Thymus (tissue), 14 donors: ENCODE data around the gene OR1L1. TPM values are rescaled to one million over a fixed set of nuclear protein-coding genes. Genes with fewer than 3 reads are reported as not detected.
A peak's percentile ranks its signal among the peaks of the same experiment; 100 is the strongest.

ENCODE experiments used
- DNase-seq, 9 donors: peaks; one replicate each; pipeline ENCODE4 v3.0.0-alpha.2; 2013; ENCODE audit warnings: low spot score in 9 of 9, low read depth in 6 of 9, missing footprints in 1 of 9
- H3K27ac ChIP-seq, 2 donors: one replicate each; pipeline ENCODE4 v1.5.1; 2013; ENCODE audit warnings: control low read depth in 1 of 2, low read depth in 1 of 2, low read length in 1 of 2, mild to moderate bottlenecking in 1 of 2, moderate library complexity in 1 of 2
- H3K27me3 ChIP-seq, 2 donors: one replicate each; pipeline ENCODE4 v1.5.1; 2013; ENCODE audit warnings: low read length in 1 of 2; ENCODE audit not compliant: control insufficient read depth in 2 of 2, insufficient read depth in 1 of 2
- H3K36me3 ChIP-seq, 2 donors: one replicate each; pipeline ENCODE4 v1.5.1; 2013; ENCODE audit warnings: low read length in 1 of 2, mild to moderate bottlenecking in 1 of 2, moderate library complexity in 1 of 2; ENCODE audit not compliant: control insufficient read depth in 2 of 2, insufficient read depth in 2 of 2
- H3K4me1 ChIP-seq, 2 donors: one replicate each; pipeline ENCODE4 v1.5.1; 2013; ENCODE audit warnings: low read length in 2 of 2; ENCODE audit not compliant: control insufficient read depth in 2 of 2, insufficient read depth in 2 of 2
- H3K4me3 ChIP-seq, 2 donors: one replicate each; pipeline ENCODE4 v1.5.1; 2013; ENCODE audit warnings: low read length in 2 of 2, control low read depth in 1 of 2, mild to moderate bottlenecking in 1 of 2
- H3K9me3 ChIP-seq, 2 donors: one replicate each; pipeline ENCODE4 v1.5.1; 2013; ENCODE audit warnings: low read length in 1 of 2, mild to moderate bottlenecking in 1 of 2; ENCODE audit not compliant: control insufficient read depth in 2 of 2, insufficient read depth in 1 of 2
- WGBS: extraction: QIAGEN DNeasy Blood & Tissue Kit; methylation state at CpG from one replicate; pipeline ENCODE4 v1.1.7; 2013; 5-methylcytosine and 5-hydroxymethylcytosine counted together
- long read RNA-seq, 10 donors: transcript quantifications; one replicate each; lab custom pipeline, GENCODE V29; 2026
- polyA plus RNA-seq: library from polyadenylated mRNA; stranded (reverse); fragments of 200-250 nt; gene quantifications from one replicate; pipeline ENCODE4 v1.2.3, GENCODE V29; 2013
- total RNA-seq: library from RNA; stranded (reverse); fragments of 120-200 nt; gene quantifications from one replicate; pipeline ENCODE4 v1.2.4, GENCODE V29; 2013
- donor health status: healthy.

The OR1L1 gene, protein sequence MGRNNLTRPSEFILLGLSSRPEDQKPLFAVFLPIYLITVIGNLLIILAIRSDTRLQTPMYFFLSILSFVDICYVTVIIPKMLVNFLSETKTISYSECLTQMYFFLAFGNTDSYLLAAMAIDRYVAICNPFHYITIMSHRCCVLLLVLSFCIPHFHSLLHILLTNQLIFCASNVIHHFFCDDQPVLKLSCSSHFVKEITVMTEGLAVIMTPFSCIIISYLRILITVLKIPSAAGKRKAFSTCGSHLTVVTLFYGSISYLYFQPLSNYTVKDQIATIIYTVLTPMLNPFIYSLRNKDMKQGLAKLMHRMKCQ
- total RNA-seq: not detected
- polyA plus RNA-seq: not detected
- long read RNA-seq, donor 1: 0 reads
- long read RNA-seq, donor 2: 0 reads
- long read RNA-seq, donor 3: 0 reads
- long read RNA-seq, donor 4: 0 reads
- long read RNA-seq, donor 5: 0 reads
- long read RNA-seq, donor 6: 0 reads
- long read RNA-seq, donor 7: 0 reads
- long read RNA-seq, donor 8: 0 reads
- long read RNA-seq, donor 9: 0 reads
- long read RNA-seq, donor 10: 0 reads

GRCh38 chr9:122661416-122661815, at the start of gene OR1L1:
TSS of gene OR1L1 (plus strand) at chr9:122661716. CDS start at chr9:122661716, 0 bp downstream.
- Histone ChIP-seq H3K36me3 (no peaks in the 10 kb centered on the region), H3K27me3 (peaks cover 0 to 2% of the 10 kb centered on the region in 2 donors), H3K9me3 (no peaks in the 10 kb centered on the region), H3K27ac (no peak within 1 kb of the TSS), H3K4me3 (no peak within 1 kb of the TSS), H3K4me1 (no peaks in the 10 kb centered on the region)
- 75% methylated on average over 2 of the region's 2 CpGs for WGBS
- no peak for DNase-seq

GRCh38 chr9:122614362-122614761, 47.2 kb upstream of the OR1L1 start, which contains the start of gene OR1Q1:
TSS of gene OR1Q1 (plus strand) at chr9:122614738. CDS start at chr9:122614738, 0 bp downstream.
- Histone ChIP-seq H3K4me1 (no peaks in the 10 kb centered on the region), H3K27me3 (peaks cover 0 to 2% of the 10 kb centered on the region in 2 donors), H3K9me3 (no peaks in the 10 kb centered on the region), H3K36me3 (no peaks in the 10 kb centered on the region), H3K27ac (no peak within 1 kb of the TSS), H3K4me3 (no peak within 1 kb of the TSS)
- 93% methylated on average over 1 of the region's 1 CpG for WGBS
- no peak for DNase-seq

DNA sequence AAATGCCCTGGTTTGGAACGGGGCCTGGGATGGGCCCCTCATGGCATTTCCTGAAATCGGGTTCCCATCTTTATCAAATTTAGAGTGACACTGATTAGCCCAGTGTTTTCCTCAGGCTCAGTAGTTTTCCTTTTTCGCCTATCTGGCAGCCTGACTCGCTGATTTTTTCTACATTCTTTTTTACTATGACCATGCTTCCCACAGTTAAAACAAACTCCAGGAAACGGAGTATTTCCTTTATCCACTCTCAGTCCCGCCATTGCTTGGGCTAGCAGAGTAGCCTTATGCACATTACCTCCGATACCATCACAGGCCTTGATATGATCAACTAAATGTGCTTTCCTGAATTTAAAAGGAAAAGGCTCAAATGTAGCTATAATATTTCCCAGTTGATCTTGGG, 41.5 kb upstream of the OR1L1 start:
- H3K27ac ChIP-seq: no peak overlapping the region
- WGBS: 77% methylated on average over 7 of the region's 7 CpGs
- no peaks in the 10 kb centered on the region for H3K27me3 ChIP-seq
- no peaks in the 10 kb centered on the region for H3K4me1 ChIP-seq
- DNase-seq: no peak
- no peaks in the 10 kb centered on the region for H3K36me3 ChIP-seq
- no peak overlapping the region for H3K4me3 ChIP-seq
- no peaks in the 10 kb centered on the region for H3K9me3 ChIP-seq

- no peaks in the 10 kb centered on the region for H3K9me3 ChIP-seq
- H3K27me3 ChIP-seq: no peaks in the 10 kb centered on the region
- H3K27ac ChIP-seq: no peak overlapping the region
- no peaks in the 10 kb centered on the region for H3K4me1 ChIP-seq
- H3K4me3 ChIP-seq: no peak overlapping the region
- WGBS: 63% methylated on average over 2 of the region's 2 CpGs
- DNase-seq: peak in 1 of 9 donors; percentile 1
- no peaks in the 10 kb centered on the region for H3K36me3 ChIP-seq
These were observed 19.3 kb upstream of the OR1L1 start for GRCh38 chr9:122642226-122642625.

- 39% methylated on average over 1 of the region's 1 CpG for WGBS
- H3K4me1 ChIP-seq: no peaks in the 10 kb centered on the region
- no peak for DNase-seq
- H3K27ac ChIP-seq: no peak overlapping the region
- no peaks in the 10 kb centered on the region for H3K27me3 ChIP-seq
- H3K9me3 ChIP-seq: no peaks in the 10 kb centered on the region
- H3K4me3 ChIP-seq: no peak overlapping the region
- H3K36me3 ChIP-seq: no peaks in the 10 kb centered on the region
These were observed 5.1 kb upstream of the OR1L1 start for GRCh38 chr9:122656378-122656777.

GRCh38 chr9:122657527-122657926, 4.0 kb upstream of the OR1L1 start, which contains the start of gene OR1B1:
TSS of gene OR1B1 (minus strand) at chr9:122657627.
- WGBS: 95% methylated on average over 3 of the region's 3 CpGs
- no peaks in the 10 kb centered on the region for H3K36me3 ChIP-seq

GRCh38 chr9:122672481-122672880, 11.0 kb downstream of the OR1L1 start:
- 60% methylated on average over 2 of the region's 2 CpGs for WGBS

More at GRCh38 chr9:122657527-122657926, 4.0 kb upstream of the OR1L1 start, which contains the start of gene OR1B1:
- no peak for DNase-seq
- no peak within 1 kb of the TSS for H3K4me3 ChIP-seq
- no peaks in the 10 kb centered on the region for H3K4me1 ChIP-seq
- no peaks in the 10 kb centered on the region for H3K27me3 ChIP-seq
- no peaks in the 10 kb centered on the region for H3K9me3 ChIP-seq
- H3K27ac ChIP-seq: no peak within 1 kb of the TSS

GRCh38 chr9:122684851-122685250, 23.3 kb downstream of the OR1L1 start:
- no peak overlapping the region for H3K27ac ChIP-seq
- H3K9me3 ChIP-seq: no peaks in the 10 kb centered on the region
- no peaks in the 10 kb centered on the region for H3K27me3 ChIP-seq
- DNase-seq: no peak
- no peaks in the 10 kb centered on the region for H3K36me3 ChIP-seq
- no peaks in the 10 kb centered on the region for H3K4me1 ChIP-seq
- no peak overlapping the region for H3K4me3 ChIP-seq

More at GRCh38 chr9:122672481-122672880, 11.0 kb downstream of the OR1L1 start:
- Histone ChIP-seq H3K4me3 (no peak overlapping the region), H3K27ac (no peak overlapping the region), H3K9me3 (peaks cover 0 to 4% of the 10 kb centered on the region in 2 donors), H3K4me1 (no peaks in the 10 kb centered on the region), H3K27me3 (no peaks in the 10 kb centered on the region), H3K36me3 (no peaks in the 10 kb centered on the region)
- no peak for DNase-seq

DNA sequence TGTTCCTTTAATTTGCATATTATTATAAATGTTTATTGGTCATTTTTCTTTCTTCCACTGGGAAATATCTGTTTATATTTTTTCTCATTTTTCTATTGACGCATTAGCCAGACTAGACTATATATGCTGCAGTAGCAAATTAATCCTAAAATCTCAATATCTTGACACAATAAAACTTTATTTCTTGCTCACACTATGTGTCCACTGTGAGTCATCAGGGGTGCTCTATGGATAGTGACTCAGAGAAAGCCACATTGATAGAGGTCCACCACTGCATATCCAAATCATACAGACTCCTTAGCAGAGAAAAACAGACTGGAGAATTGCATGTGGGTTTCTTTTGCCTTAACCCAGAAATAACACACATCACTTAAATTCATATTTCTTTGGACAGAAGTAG, 34.2 kb downstream of the OR1L1 start:
- Histone ChIP-seq H3K9me3 (no peaks in the 10 kb centered on the region), H3K27me3 (no peaks in the 10 kb centered on the region), H3K36me3 (no peaks in the 10 kb centered on the region), H3K4me3 (no peak overlapping the region), H3K27ac (no peak overlapping the region), H3K4me1 (no peaks in the 10 kb centered on the region)
- no peak for DNase-seq
- WGBS: 100% methylated on average over 1 of the region's 1 CpG
